ENCODE results near the gene KCNIP1.

The KCNIP1 gene

GRCh38 chr5:170589643-170590042, 85.8 kb downstream of the KCNIP1 start:
- H3K36me3 ChIP-seq = no peaks in the 10 kb centered on the region
- no peak overlapping the region for H3K4me3 ChIP-seq (ENCODE audit: low read depth, low read length)
- no peak for DNase-seq
- TF ChIP-seq, protein P1, sequence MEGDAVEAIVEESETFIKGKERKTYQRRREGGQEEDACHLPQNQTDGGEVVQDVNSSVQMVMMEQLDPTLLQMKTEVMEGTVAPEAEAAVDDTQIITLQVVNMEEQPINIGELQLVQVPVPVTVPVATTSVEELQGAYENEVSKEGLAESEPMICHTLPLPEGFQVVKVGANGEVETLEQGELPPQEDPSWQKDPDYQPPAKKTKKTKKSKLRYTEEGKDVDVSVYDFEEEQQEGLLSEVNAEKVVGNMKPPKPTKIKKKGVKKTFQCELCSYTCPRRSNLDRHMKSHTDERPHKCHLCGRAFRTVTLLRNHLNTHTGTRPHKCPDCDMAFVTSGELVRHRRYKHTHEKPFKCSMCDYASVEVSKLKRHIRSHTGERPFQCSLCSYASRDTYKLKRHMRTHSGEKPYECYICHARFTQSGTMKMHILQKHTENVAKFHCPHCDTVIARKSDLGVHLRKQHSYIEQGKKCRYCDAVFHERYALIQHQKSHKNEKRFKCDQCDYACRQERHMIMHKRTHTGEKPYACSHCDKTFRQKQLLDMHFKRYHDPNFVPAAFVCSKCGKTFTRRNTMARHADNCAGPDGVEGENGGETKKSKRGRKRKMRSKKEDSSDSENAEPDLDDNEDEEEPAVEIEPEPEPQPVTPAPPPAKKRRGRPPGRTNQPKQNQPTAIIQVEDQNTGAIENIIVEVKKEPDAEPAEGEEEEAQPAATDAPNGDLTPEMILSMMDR (IDR thresholded peaks at IDR 0.05; ENCODE audit: low read depth, low read length) = no peak
- H3K9me3 ChIP-seq = no peaks in the 10 kb centered on the region
- peaks cover 5% of the 10 kb centered on the region for H3K27me3 ChIP-seq
- no peaks in the 10 kb centered on the region for H3K4me1 ChIP-seq

DNA sequence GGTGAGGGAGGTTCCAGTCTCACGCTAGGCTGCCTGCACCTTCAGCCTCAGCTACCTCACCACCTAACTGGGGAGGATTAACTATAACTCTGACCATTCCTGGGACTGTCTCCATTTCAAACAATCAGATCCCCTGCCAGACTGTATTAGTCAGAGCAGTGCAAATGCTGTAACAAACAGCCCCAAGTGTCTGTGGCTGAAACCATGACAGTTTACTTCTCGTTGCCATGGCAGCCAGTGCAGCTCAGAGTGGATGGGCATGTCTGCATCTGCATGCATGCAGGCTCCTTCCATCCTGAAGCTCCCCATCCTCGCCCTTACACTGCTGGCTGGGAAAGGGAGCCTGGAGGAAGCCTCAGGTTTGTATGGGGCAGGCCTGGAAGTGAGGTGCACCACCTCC, 86.7 kb downstream of the KCNIP1 start:
- Histone ChIP-seq H3K27me3 (peaks cover 5% of the 10 kb centered on the region), H3K9me3 (no peaks in the 10 kb centered on the region), H3K4me3 (ENCODE audit: low read depth, low read length) (no peak overlapping the region), H3K36me3 (no peaks in the 10 kb centered on the region), H3K4me1 (no peaks in the 10 kb centered on the region)
- DNase-seq = no peak
- TF ChIP-seq, protein P1 (IDR thresholded peaks at IDR 0.05; ENCODE audit: low read depth, low read length) = no peak

GRCh38 chr5:170591054-170591453, 87.2 kb downstream of the KCNIP1 start:
- no peaks in the 10 kb centered on the region for H3K36me3 ChIP-seq
- H3K4me1 ChIP-seq = no peaks in the 10 kb centered on the region; the same call in 1 of the 2 replicates
- TF ChIP-seq, protein P1 (IDR thresholded peaks at IDR 0.05; ENCODE audit: low read depth, low read length) = no peak
- no peak overlapping the region for H3K4me3 ChIP-seq (ENCODE audit: low read depth, low read length)
- peaks cover 5% of the 10 kb centered on the region for H3K27me3 ChIP-seq
- no peaks in the 10 kb centered on the region for H3K9me3 ChIP-seq
- no peak for DNase-seq

DNA sequence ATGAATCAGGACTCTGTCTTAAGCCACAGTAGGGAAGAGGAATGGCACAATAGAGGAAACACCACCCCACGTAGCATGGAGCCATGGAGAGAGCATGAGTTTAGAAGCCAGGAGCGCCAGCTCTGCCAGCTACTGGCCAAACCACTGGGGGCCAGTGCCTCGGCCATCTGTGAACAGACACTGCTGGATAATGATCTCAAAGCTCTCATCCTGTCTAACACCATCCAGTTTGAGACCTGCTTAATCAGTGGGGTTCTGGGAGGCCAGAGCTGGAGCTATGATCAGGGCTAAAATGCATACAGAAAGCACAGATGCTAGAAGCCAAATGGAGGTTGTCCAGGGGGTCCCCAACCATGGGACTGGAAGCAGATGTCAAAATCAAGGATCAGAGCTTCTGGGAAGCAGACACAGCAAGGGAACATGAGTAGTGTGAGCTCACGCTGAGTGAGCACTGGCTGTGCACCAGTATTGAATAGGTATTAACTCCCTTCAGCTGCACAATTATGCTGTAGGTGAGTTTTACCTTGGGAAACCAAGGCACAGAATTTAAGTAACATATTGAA, 92.7 kb downstream of the KCNIP1 start:
- Histone ChIP-seq H3K9me3 (no peaks in the 10 kb centered on the region), H3K4me3 (ENCODE audit: low read depth, low read length) (peak overlapping the region; percentile 31), H3K4me1 (peaks cover 14% of the 10 kb centered on the region), H3K27me3 (peaks cover 16% of the 10 kb centered on the region), H3K36me3 (no peaks in the 10 kb centered on the region)
- peak; percentile 41 for DNase-seq
- TF ChIP-seq, protein P1 (IDR thresholded peaks at IDR 0.05; ENCODE audit: low read depth, low read length) = no peak

DNA sequence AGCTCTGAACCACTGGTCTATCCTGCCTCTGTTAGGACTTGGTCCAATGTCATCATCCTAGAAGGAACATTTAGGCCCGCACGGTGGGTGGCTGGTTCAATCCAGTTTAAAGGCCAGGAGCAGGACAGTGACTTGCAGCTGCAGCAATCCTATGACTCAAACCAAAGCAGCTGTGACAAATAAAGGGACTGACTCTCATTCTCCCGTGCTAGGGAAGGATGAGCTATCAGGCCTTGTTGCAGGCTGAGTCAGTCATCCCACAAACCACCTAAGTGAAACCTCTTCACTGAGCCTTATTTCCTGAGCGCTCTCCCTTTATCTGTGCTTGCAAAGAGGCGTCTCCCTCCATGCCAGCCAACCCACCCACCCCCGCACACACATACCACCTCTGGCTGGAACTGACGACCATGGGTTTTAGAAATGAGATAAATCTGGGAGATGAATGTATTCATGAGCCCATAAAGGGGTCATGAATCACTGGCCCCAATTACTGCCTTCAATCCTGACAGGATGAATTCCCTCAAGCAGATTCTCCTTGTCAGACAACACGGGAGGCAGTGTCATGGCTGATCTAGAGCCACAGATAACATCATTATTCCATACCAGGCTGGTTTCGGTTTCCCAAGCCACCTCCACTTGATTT, 93.4 kb downstream of the KCNIP1 start:
- peaks cover 14% of the 10 kb centered on the region for H3K27me3 ChIP-seq
- peaks cover 14% of the 10 kb centered on the region for H3K4me1 ChIP-seq
- no peaks in the 10 kb centered on the region for H3K9me3 ChIP-seq
- TF ChIP-seq, protein P1 (IDR thresholded peaks at IDR 0.05; ENCODE audit: low read depth, low read length) = no peak
- peak; percentile 66 for DNase-seq
- H3K4me3 ChIP-seq (ENCODE audit: low read depth, low read length) = peak overlapping the region; percentile 31
- H3K36me3 ChIP-seq = no peaks in the 10 kb centered on the region

DNA sequence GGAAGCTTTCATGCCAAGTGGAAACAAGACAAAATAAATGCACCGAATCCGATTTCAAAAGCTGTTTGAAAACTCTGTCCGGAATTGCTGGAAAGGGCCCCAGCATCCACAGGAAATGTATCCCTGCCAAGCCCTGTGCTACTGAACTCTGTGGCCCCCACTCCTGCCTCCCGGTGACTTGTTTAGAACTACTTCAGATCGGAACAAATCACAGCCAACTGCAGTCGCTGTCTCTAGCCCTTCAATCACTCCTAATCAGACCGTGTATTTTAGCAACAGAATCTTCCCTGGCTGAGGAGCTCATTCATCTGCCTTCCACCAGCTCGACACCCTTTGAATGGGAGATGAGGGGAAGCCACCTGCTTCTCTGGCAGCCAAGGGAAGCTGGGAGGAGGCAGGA, 94.1 kb downstream of the KCNIP1 start:
- no peak for DNase-seq

More for the DNA sequence above, 94.1 kb downstream of the KCNIP1 start:
- H3K27me3 ChIP-seq = peaks cover 11% of the 10 kb centered on the region
- H3K4me3 ChIP-seq (ENCODE audit: low read depth, low read length) = peak overlapping the region; percentile 31
- peaks cover 14% of the 10 kb centered on the region for H3K4me1 ChIP-seq
- no peaks in the 10 kb centered on the region for H3K36me3 ChIP-seq
- TF ChIP-seq, protein P1 (IDR thresholded peaks at IDR 0.05; ENCODE audit: low read depth, low read length) = no peak
- H3K9me3 ChIP-seq = no peaks in the 10 kb centered on the region

Measured in BE2C (cell line).